ENCODE data around the gene RPL6. TPM values are rescaled to one million over a fixed set of nuclear protein-coding genes. Genes with fewer than 3 reads are reported as not detected.

RPL6 gene
- total and polyA plus RNA-seq, 9 of the 15 experiments (the other 6 are each of a cell fraction or from before 2014, with no cell fraction given), result 1,519 to 3,103 (median 2,396) TPM

DNA sequence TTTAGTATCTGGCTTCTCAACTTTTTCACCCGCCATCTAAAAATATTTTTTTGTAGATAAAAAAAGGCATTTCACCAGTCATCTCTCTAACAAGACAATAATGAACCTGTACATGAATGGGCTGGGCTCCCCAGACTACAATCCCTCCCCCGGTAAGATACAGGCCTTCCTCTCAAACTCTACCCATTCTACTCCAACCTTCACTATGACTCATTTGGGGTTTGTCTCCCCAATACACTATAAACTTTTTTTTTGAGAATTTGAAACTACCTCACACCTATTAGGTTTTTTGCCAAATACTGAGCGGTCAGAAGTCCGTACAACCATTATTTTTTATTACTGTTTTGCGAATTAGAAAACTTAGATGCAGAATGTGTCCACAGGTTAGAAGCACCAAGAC is 784 bp downstream of the RPL6 start:
- peaks cover 36% of the 10 kb centered on the region for H3K79me2 ChIP-seq (ENCODE audit: control insufficient read depth, insufficient read depth, low read length)
- TF ChIP-seq POLR2AphosphoS2 (IDR thresholded peaks at IDR 0.05; ENCODE audit: low read length) (0 out of 2 replicates have a peak, but pooled peaks have one; percentile 14), ZNF639 (CRISPR knock-in tag; conservative IDR thresholded peaks at IDR 0.05 in 1 of 2, IDR thresholded peaks at IDR 0.05 in 1 of 2) (0 out of 4 replicates have a peak, but pooled peaks of 1 of the 2 experiments have one; percentile 1), MTA2 (IDR thresholded peaks at IDR 0.05; ENCODE audit: low read depth) (no peak), SAP30 (IDR thresholded peaks at IDR 0.05; ENCODE audit: borderline replicate concordance, insufficient read depth, low read depth, low read length, poor library complexity, severe bottlenecking) (no peak), E2F3 (CRISPR knock-in tag; IDR thresholded peaks at IDR 0.05) (no peak), FOSL1 (tag; conservative IDR thresholded peaks at IDR 0.05) (peak; percentile 60), CEBPZ (IDR thresholded peaks at IDR 0.05; ENCODE audit: borderline replicate concordance, low read depth, low read length) (no peak), NFIX (CRISPR knock-in tag; IDR thresholded peaks at IDR 0.05; ENCODE audit: low read depth) (no peak), NFIC (IDR thresholded peaks at IDR 0.05) (no peak), ESRRB (CRISPR knock-in tag; IDR thresholded peaks at IDR 0.05; ENCODE audit: borderline replicate concordance) (no peak)
- TF ChIP-seq, protein P1, sequence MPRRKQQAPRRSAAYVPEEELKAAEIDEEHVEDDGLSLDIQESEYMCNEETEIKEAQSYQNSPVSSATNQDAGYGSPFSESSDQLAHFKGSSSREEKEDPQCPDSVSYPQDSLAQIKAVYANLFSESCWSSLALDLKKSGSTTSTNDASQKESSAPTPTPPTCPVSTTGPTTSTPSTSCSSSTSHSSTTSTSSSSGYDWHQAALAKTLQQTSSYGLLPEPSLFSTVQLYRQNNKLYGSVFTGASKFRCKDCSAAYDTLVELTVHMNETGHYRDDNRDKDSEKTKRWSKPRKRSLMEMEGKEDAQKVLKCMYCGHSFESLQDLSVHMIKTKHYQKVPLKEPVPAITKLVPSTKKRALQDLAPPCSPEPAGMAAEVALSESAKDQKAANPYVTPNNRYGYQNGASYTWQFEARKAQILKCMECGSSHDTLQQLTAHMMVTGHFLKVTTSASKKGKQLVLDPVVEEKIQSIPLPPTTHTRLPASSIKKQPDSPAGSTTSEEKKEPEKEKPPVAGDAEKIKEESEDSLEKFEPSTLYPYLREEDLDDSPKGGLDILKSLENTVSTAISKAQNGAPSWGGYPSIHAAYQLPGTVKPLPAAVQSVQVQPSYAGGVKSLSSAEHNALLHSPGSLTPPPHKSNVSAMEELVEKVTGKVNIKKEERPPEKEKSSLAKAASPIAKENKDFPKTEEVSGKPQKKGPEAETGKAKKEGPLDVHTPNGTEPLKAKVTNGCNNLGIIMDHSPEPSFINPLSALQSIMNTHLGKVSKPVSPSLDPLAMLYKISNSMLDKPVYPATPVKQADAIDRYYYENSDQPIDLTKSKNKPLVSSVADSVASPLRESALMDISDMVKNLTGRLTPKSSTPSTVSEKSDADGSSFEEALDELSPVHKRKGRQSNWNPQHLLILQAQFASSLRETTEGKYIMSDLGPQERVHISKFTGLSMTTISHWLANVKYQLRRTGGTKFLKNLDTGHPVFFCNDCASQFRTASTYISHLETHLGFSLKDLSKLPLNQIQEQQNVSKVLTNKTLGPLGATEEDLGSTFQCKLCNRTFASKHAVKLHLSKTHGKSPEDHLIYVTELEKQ (CRISPR knock-in tag; IDR thresholded peaks at IDR 0.05), result no peak

More for the DNA sequence above, 784 bp downstream of the RPL6 start:
- peaks cover 5 to 11% of the 10 kb centered on the region in 2 experiments; a peak in 4 of 5 replicates for H3K4me1 ChIP-seq (replicated peaks in 1 of 2; ENCODE audit: control insufficient read depth in 2 of 2, insufficient read depth in 2 of 2, low read length in 2 of 2)
- DNase-seq (ENCODE audit: extremely low read depth in 1 of 4, low spot score in 3 of 4) (peak in 1 of 4 experiments; percentile 34), FAIRE-seq (no peak), ATAC-seq (no peak)
- H3K9me3 ChIP-seq (replicated peaks; ENCODE audit: control insufficient read depth, insufficient read depth, low read depth, low read length), result no peaks in the 10 kb centered on the region
- 0% methylated on average over 5 of the region's 5 CpGs for WGBS (ENCODE audit: insufficient coverage, low coverage, missing lambda C conversion rate)
- H3K4me2 ChIP-seq (ENCODE audit: insufficient read depth, low read length), result peak overlapping the region; percentile 99
- H4K20me1 ChIP-seq (replicated peaks; ENCODE audit: control insufficient read depth, insufficient read depth, low read length), result peaks cover 29% of the 10 kb centered on the region
- H3K27me3 ChIP-seq (ENCODE audit: control insufficient read depth in 2 of 2, insufficient read depth in 2 of 2, low read length in 2 of 2), result no peaks in the 10 kb centered on the region
- no TSS peak for BruUV-seq (replicated peaks)
- intact Hi-C loops (cut with micrococcal nuclease), result loop anchor here (2.0 to 10.0 kb wide), 2 partner anchors 396 to 564 kb away; partner anchors contain the start of genes ERP29, MAPKAPK5 and TMEM116
- peak overlapping the region; percentile 96 for H3K27ac ChIP-seq (ENCODE audit: extremely low read depth, low read depth, low read length)
- H3K9ac ChIP-seq (ENCODE audit: insufficient read depth in 1 of 2, low read depth in 2 of 2, low read length in 2 of 2), result peak overlapping the region; percentile 90 to 97
- peaks cover 47% of the 10 kb centered on the region for H3K36me3 ChIP-seq (ENCODE audit: control insufficient read depth, insufficient read depth, low read length)
- POLR2A ChIA-PET, result no interaction called here
- CTCF ChIA-PET (ENCODE audit: low intra/inter-chr PET ratio), result interaction anchor here (0.7 kb wide), 1 partner anchor 210 kb away, joined by 4 read pairs; no protein-coding TSS in a partner anchor
- no peak overlapping the region for H2AFZ ChIP-seq (ENCODE audit: low read depth, low read length)
- in situ Hi-C loops (cut with MboI), result no loop called here
- H3K4me3 ChIP-seq, result peak overlapping the region; percentile 90
- no peaks in the 10 kb centered on the region for H3K9me1 ChIP-seq (ENCODE audit: control insufficient read depth, insufficient read depth, low read length)

Measured in K562 (cell line).